Measurements from ENCODE around the gene MED25.

GRCh38 chr19:49857061-49857837 is 39.2 kb downstream of the MED25 start:
- TF ChIP-seq POLR2A (IDR thresholded peaks at IDR 0.05) (no peak), CTCF (IDR thresholded peaks at IDR 0.05) (no peak)

Measured in Peyer's patch (tissue), 4 donors.